ENCODE data around the gene C16orf82.

DNA sequence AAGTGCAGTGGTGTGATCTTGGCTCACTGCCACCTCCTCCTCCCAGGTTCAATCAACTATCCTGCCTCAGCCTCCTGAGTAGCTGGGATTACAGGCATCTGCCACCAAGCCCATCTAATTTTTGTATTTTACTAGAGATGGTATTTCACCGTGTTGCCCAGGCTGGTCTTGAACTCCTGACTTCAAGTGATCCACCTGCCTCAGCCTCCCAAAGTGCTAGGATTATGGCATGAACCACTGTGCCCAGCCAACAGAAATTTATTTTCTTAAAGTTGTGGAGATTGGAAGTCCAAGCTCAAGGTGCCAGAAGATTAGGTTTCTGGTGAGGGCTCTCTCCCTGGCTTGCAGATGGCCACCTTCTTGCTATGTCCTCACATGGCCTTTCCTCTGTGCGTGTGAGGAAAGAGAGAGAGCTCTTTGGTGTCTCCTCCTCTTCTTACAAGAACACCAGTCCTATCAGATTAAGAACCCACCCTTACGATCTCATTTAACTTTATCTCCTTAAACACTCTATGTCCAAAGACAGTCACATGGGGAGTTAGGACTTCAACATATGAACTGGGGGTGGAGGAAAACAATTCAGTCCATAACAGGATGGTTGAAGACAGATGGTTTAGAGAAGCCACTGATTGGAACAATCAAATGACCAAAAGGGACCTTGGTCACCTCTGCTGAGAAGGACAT is 31.8 kb downstream of the C16orf82 start:
- TF ChIP-seq, protein P1, sequence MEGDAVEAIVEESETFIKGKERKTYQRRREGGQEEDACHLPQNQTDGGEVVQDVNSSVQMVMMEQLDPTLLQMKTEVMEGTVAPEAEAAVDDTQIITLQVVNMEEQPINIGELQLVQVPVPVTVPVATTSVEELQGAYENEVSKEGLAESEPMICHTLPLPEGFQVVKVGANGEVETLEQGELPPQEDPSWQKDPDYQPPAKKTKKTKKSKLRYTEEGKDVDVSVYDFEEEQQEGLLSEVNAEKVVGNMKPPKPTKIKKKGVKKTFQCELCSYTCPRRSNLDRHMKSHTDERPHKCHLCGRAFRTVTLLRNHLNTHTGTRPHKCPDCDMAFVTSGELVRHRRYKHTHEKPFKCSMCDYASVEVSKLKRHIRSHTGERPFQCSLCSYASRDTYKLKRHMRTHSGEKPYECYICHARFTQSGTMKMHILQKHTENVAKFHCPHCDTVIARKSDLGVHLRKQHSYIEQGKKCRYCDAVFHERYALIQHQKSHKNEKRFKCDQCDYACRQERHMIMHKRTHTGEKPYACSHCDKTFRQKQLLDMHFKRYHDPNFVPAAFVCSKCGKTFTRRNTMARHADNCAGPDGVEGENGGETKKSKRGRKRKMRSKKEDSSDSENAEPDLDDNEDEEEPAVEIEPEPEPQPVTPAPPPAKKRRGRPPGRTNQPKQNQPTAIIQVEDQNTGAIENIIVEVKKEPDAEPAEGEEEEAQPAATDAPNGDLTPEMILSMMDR (IDR thresholded peaks at IDR 0.05) = no peak
- TF ChIP-seq ATF2 (CRISPR knock-in tag; IDR thresholded peaks at IDR 0.05; ENCODE audit: borderline replicate concordance, low read depth) (no peak), CREM (CRISPR knock-in tag; IDR thresholded peaks at IDR 0.05) (no peak), TCF7 (CRISPR knock-in tag; IDR thresholded peaks at IDR 0.05; ENCODE audit: low read depth) (no peak), NFYB (CRISPR knock-in tag; conservative IDR thresholded peaks at IDR 0.05; ENCODE audit: low read depth) (no peak)
- TF ChIP-seq, protein P2, sequence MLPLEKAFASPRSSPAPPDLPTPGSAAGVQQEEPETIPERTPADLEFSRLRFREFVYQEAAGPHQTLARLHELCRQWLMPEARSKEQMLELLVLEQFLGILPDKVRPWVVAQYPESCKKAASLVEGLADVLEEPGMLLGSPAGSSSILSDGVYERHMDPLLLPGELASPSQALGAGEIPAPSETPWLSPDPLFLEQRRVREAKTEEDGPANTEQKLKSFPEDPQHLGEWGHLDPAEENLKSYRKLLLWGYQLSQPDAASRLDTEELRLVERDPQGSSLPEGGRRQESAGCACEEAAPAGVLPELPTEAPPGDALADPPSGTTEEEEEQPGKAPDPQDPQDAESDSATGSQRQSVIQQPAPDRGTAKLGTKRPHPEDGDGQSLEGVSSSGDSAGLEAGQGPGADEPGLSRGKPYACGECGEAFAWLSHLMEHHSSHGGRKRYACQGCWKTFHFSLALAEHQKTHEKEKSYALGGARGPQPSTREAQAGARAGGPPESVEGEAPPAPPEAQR (CRISPR knock-in tag; IDR thresholded peaks at IDR 0.05) = no peak
- TF ChIP-seq, protein P3, sequence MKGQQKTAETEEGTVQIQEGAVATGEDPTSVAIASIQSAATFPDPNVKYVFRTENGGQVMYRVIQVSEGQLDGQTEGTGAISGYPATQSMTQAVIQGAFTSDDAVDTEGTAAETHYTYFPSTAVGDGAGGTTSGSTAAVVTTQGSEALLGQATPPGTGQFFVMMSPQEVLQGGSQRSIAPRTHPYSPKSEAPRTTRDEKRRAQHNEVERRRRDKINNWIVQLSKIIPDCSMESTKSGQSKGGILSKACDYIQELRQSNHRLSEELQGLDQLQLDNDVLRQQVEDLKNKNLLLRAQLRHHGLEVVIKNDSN (CRISPR knock-in tag; IDR thresholded peaks at IDR 0.05) = no peak

All from WTC11 (cell line).